BLaER1 treated with 17β-estradiol and CSF1 and Interleukin-3, amounts not matched to agents 10 nM and 100 nM (cell line): ENCODE results near the gene KLF9.

Source experiments
- H3K27ac ChIP-seq, 11 experiments: shearing (Covaris generic); formaldehyde crosslinking; 2 replicates each; pipeline ENCODE4 v1.8.1; 2022
- H3K27me3 ChIP-seq, 11 experiments: shearing (Covaris generic); formaldehyde crosslinking; 2 replicates each; pipeline ENCODE4 v1.8.1; 2022
- H3K36me3 ChIP-seq, 11 experiments: shearing (Covaris generic); formaldehyde crosslinking; 2 replicates each; pipeline ENCODE4 v1.8.1; 2022
- H3K4me1 ChIP-seq, 10 experiments: shearing (Covaris generic); formaldehyde crosslinking; 2 replicates each; pipeline ENCODE4 v1.8.1; 2022
- H3K4me2 ChIP-seq, 11 experiments: shearing (Covaris generic); formaldehyde crosslinking; 2 replicates each; pipeline ENCODE4 v1.8.1; 2022
- H3K4me3 ChIP-seq, 10 experiments: shearing (Covaris generic); formaldehyde crosslinking; 2 replicates each; pipeline ENCODE4 v1.8.1; 2022
- H3K9ac ChIP-seq, 11 experiments: shearing (Covaris generic); formaldehyde crosslinking; 2 replicates each; pipeline ENCODE4 v1.8.1; 2022
- H3K9me3 ChIP-seq, 11 experiments: shearing (Covaris generic); formaldehyde crosslinking; replicated peaks in 1 of 11; 2 replicates each; pipeline ENCODE4 v1.8.1; 2022
- H4K20me1 ChIP-seq, 11 experiments: shearing (Covaris generic); formaldehyde crosslinking; 2 replicates each; pipeline ENCODE4 v1.8.1; 2022
- Cebpa-rat ChIP-seq, 11 experiments: shearing (Covaris generic); IDR thresholded peaks; 2 replicates each; pipeline ENCODE4 v1.8.1; 2022

KLF9 gene

DNA sequence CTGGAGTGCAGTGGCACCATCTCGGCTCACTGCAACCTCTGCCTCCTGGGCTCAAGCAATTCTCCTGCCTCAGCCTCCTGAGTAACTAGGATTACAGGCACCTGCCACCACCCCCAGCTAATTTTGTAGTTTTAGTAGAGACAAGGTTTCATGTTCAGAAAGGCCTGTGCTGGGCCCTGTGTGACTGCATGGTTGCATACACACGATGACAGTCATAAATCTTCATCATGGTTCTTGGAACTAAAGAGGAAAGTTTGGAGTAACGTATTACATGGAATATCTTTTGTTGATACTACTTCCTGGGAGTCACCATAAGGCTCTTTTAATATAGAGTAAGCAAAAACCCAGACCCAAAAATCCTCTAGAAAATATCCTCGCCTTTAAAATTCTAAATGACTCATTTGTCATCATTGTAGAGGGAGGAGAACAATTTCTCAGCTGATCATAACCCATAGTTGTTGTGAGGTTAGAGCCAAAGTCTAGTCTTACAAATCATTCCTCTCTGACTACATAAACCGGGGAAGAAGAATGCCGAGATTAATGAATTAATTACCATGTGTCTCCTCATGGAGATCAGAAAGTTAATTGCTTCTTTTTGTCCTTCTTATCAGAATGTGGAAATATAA lies 47.0 kb downstream of the KLF9 start:
- no peaks in the 10 kb centered on the region for H3K27me3 ChIP-seq
- no peak for TF ChIP-seq Cebpa-rat (IDR thresholded peaks at IDR 0.05)
- peaks cover 3 to 16% (median 8%) of the 10 kb centered on the region in 11 experiments; a peak in 16 of 22 replicates for H3K36me3 ChIP-seq
- no peaks in the 10 kb centered on the region for H4K20me1 ChIP-seq
- peaks cover 0 to 16% (median 12%) of the 10 kb centered on the region in 11 experiments; a peak in 13 of 22 replicates for H3K9me3 ChIP-seq
- H3K27ac ChIP-seq: no peak overlapping the region
- no peaks in the 10 kb centered on the region for H3K4me1 ChIP-seq
- H3K4me3 ChIP-seq: no peak overlapping the region
- H3K9ac ChIP-seq: no peak overlapping the region
- no peak overlapping the region for H3K4me2 ChIP-seq

DNA sequence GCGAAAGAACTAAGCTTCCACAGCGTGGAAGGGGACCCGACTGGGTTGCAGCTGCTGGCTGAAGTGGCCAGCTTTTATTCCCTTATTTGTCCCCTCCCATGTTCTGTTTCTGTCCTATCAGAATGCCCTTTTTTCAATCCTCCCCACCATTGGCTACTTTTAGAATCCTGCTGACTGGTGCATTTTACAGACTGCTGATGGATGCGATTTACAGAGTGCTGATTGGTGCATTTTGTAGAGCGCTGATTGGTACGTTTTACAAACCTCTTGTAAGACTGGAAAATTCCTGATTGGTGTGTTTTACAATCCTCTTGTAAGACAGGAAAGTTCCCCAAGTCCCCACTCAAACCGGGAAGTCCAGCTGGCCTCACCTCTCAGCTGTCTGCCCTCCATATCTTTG lies 50.7 kb downstream of the KLF9 start:
- no peak overlapping the region for H3K4me3 ChIP-seq
- peaks cover 0 to 16% (median 12%) of the 10 kb centered on the region in 11 experiments; a peak in 13 of 22 replicates for H3K9me3 ChIP-seq
- H3K4me1 ChIP-seq: no peaks in the 10 kb centered on the region
- no peak for TF ChIP-seq Cebpa-rat (IDR thresholded peaks at IDR 0.05)
- no peaks in the 10 kb centered on the region for H4K20me1 ChIP-seq
- no peaks in the 10 kb centered on the region for H3K27me3 ChIP-seq
- peaks cover 3 to 17% (median 8%) of the 10 kb centered on the region in 11 experiments; a peak in 16 of 22 replicates for H3K36me3 ChIP-seq
- H3K27ac ChIP-seq: no peak overlapping the region
- H3K4me2 ChIP-seq: no peak overlapping the region
- no peak overlapping the region for H3K9ac ChIP-seq

DNA sequence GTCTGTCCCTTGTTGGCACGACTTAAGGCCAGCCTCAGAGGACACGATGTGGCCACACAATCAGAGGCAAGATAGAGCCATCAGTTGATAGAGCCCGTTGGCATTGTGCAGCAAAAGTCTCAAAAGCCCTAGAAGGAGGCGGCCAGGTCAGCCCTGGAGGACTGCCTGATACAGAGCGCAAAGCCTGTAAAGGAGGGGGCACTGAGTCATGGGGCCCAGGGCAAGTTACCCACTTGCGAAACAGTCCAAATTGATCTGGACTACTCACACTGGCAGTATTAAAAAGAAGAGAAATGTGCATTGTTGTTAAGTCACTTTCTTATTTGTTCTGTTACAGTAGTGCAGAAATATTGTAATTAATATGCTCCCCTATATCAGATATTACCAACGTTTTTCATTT lies 51.5 kb downstream of the KLF9 start:
- no peak for TF ChIP-seq Cebpa-rat (IDR thresholded peaks at IDR 0.05)
- Histone ChIP-seq H3K27ac (no peak overlapping the region), H3K9ac (no peak overlapping the region), H3K36me3 (peaks cover 4 to 17% (median 10%) of the 10 kb centered on the region in 11 experiments; a peak in 18 of 22 replicates), H3K4me2 (no peak overlapping the region), H3K9me3 (peaks cover 0 to 16% (median 12%) of the 10 kb centered on the region in 11 experiments; a peak in 13 of 22 replicates), H4K20me1 (no peaks in the 10 kb centered on the region), H3K27me3 (no peaks in the 10 kb centered on the region), H3K4me1 (no peaks in the 10 kb centered on the region), H3K4me3 (no peak overlapping the region)

DNA sequence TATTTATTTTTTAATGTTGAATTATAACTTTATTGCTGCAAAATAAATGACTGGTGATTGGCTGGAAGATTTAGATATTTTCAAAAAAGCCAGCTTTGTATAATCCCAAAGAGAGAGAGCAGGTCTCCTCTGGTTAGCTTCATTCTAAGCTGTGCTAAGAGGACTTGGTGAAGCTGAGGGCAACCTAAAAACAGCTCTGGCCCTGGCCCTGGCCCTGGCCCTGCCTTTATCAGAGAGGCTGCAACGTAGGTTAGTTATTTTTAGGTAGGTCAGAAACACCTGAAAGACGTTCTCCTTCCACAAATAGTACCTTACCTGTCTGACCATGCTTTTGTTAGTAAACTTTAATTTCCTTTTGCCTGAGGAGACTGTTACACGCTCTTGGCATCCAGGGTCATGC lies 58.7 kb downstream of the KLF9 start:
- peaks cover 14 to 69% (median 32%) of the 10 kb centered on the region in 11 experiments for H3K36me3 ChIP-seq
- H4K20me1 ChIP-seq: no peaks in the 10 kb centered on the region
- no peaks in the 10 kb centered on the region for H3K27me3 ChIP-seq
- H3K9ac ChIP-seq: no peak overlapping the region
- H3K4me1 ChIP-seq: peaks cover 0 to 7% (median 0%) of the 10 kb centered on the region in 10 experiments; a peak in 4 of 20 replicates
- no peak overlapping the region for H3K27ac ChIP-seq
- no peak overlapping the region for H3K4me2 ChIP-seq
- TF ChIP-seq Cebpa-rat (IDR thresholded peaks at IDR 0.05): no peak
- no peak overlapping the region for H3K4me3 ChIP-seq
- no peaks in the 10 kb centered on the region for H3K9me3 ChIP-seq

GRCh38 chr9:70352802-70353201 lies 61.7 kb downstream of the KLF9 start:
- Histone ChIP-seq H3K4me1 (peaks cover 0 to 7% (median 0%) of the 10 kb centered on the region in 10 experiments; a peak in 4 of 20 replicates), H3K4me3 (no peak overlapping the region), H3K4me2 (no peak overlapping the region), H3K9me3 (no peaks in the 10 kb centered on the region), H4K20me1 (no peaks in the 10 kb centered on the region), H3K9ac (no peak overlapping the region), H3K36me3 (peaks cover 44 to 90% (median 61%) of the 10 kb centered on the region in 11 experiments), H3K27ac (no peak overlapping the region), H3K27me3 (no peaks in the 10 kb centered on the region)
- no peak for TF ChIP-seq Cebpa-rat (IDR thresholded peaks at IDR 0.05)

DNA sequence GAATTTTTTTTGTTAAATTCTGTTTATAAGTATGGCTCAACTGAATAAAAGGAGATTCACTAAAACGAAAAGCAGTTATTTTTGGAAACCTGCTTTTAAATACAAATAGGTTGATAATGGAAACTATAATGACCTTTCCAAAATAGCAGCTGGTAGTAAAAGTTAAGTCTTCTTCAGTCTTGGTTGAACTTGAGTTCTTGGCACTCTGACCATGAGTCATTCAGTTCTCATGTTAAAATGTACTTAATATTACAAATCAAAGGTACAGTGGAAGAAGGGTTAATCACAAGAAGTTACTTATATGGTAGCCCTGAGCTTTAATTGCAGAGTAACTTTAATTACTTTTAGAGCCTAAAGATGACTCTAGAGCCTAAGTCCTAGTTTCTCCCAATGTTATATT lies 62.1 kb downstream of the KLF9 start:
- Histone ChIP-seq H3K27ac (no peak overlapping the region), H3K4me2 (no peak overlapping the region), H3K36me3 (peaks cover 48 to 90% (median 63%) of the 10 kb centered on the region in 11 experiments), H3K4me1 (peaks cover 0 to 6% (median 0%) of the 10 kb centered on the region in 10 experiments; a peak in 4 of 20 replicates), H4K20me1 (no peaks in the 10 kb centered on the region), H3K9me3 (no peaks in the 10 kb centered on the region), H3K27me3 (no peaks in the 10 kb centered on the region), H3K4me3 (no peak overlapping the region), H3K9ac (no peak overlapping the region)
- no peak for TF ChIP-seq Cebpa-rat (IDR thresholded peaks at IDR 0.05)

DNA sequence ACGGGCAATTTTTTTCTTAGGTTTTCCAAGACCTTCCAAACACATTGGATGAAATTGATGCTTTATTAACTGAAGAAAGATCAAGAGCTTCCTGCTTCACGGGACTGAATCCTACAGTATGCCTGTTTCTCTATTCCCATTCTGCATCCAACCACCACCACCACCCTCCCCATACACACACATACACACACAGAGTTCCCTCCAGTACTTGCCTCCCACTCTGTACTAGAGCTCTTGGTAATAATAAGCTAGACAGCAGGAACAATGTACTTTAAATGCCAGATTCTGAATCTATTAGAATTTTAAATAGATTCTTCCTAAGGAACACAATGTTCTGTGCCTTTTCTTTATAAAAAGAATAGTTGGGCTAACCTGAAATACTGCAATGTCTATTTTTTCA lies 67.4 kb downstream of the KLF9 start:
- H3K36me3 ChIP-seq: peaks cover 57 to 77% (median 71%) of the 10 kb centered on the region in 11 experiments
- no peaks in the 10 kb centered on the region for H3K4me1 ChIP-seq
- H3K9ac ChIP-seq: no peak overlapping the region
- no peak overlapping the region for H3K4me2 ChIP-seq
- no peaks in the 10 kb centered on the region for H3K27me3 ChIP-seq
- H4K20me1 ChIP-seq: no peaks in the 10 kb centered on the region
- no peak for TF ChIP-seq Cebpa-rat (IDR thresholded peaks at IDR 0.05)
- H3K27ac ChIP-seq: no peak overlapping the region
- H3K9me3 ChIP-seq: no peaks in the 10 kb centered on the region
- no peak overlapping the region for H3K4me3 ChIP-seq

DNA sequence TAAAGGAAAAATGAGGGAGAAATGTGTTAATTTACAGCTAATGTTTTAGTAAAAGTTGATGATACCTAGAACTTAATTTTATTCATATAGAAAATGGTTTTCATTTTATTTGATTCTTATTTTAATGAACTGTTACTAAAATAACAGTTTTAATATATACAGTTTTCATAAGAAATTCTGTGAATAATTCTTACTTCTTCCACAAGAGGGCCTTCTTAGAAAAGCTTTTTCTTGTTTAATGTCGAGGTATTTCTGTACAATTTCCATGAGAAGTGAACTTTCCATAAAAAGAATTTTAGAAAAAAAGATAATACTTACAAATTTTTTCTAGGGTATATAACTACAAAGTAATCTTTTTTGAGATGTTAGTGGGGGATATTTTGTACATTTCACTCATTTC lies 73.9 kb downstream of the KLF9 start:
- Histone ChIP-seq H3K9ac (no peak overlapping the region), H3K36me3 (peaks cover 23 to 48% (median 42%) of the 10 kb centered on the region in 11 experiments), H3K4me1 (no peaks in the 10 kb centered on the region), H3K27me3 (no peaks in the 10 kb centered on the region), H3K27ac (no peak overlapping the region), H4K20me1 (no peaks in the 10 kb centered on the region), H3K4me2 (no peak overlapping the region), H3K4me3 (no peak overlapping the region), H3K9me3 (peaks cover 0 to 6% (median 0%) of the 10 kb centered on the region in 11 experiments; a peak in 2 of 22 replicates)
- TF ChIP-seq Cebpa-rat (IDR thresholded peaks at IDR 0.05): no peak
